Smooth muscle cell (in vitro differentiated cells): ENCODE measurements around the gene SELENOW. TPM values are rescaled to one million over a fixed set of nuclear protein-coding genes. Genes with fewer than 3 reads are reported as not detected.

ENCODE experiments used
- DNase-seq: peaks from one replicate; lab custom pipeline; 2025; ENCODE audit not compliant: unreplicated experiment; lab: John Stamatoyannopoulos, UW
- H2AFZ ChIP-seq: fragments of 200-600 bp; sonication (generic); 2 replicates; pipeline ENCODE4 v1.6.0; 2016; ENCODE audit warnings: antibody characterized with exemption, low read depth, mild to moderate bottlenecking
- H3F3A ChIP-seq: fragments of 200-600 bp; sonication (generic); 2 replicates; pipeline ENCODE4 v1.6.0; 2017; ENCODE audit warnings: antibody characterized with exemption, low read depth
- H3K27ac ChIP-seq: fragments of 200-600 bp; sonication (generic); 2 replicates; pipeline ENCODE4 v1.5.1; 2016; ENCODE audit warnings: low read depth, mild to moderate bottlenecking
- H3K27me3 ChIP-seq: fragments of 200-600 bp; sonication (generic); 2 replicates; pipeline ENCODE4 v1.6.1; 2016; ENCODE audit warnings: low read depth, mild to moderate bottlenecking
- H3K36me3 ChIP-seq: fragments of 200-600 bp; sonication (generic); 2 replicates; pipeline ENCODE4 v1.5.1; 2016; ENCODE audit warnings: low read depth
- H3K4me1 ChIP-seq: fragments of 200-600 bp; sonication (generic); 2 replicates; pipeline ENCODE4 v1.5.1; 2016; ENCODE audit warnings: low read depth
- H3K4me2 ChIP-seq: fragments of 200-600 bp; sonication (generic); 2 replicates; pipeline ENCODE4 v1.6.0; 2016; ENCODE audit warnings: mild to moderate bottlenecking
- H3K4me3 ChIP-seq: fragments of 200-600 bp; sonication (generic); 2 replicates; pipeline ENCODE4 v1.5.1; 2016; ENCODE audit warnings: mild to moderate bottlenecking
- H3K79me2 ChIP-seq: fragments of 200-600 bp; sonication (generic); 2 replicates; pipeline ENCODE4 v1.6.0; 2016; ENCODE audit warnings: low read depth, mild to moderate bottlenecking
- H3K9ac ChIP-seq: fragments of 200-600 bp; sonication (generic); 2 replicates; pipeline ENCODE4 v1.6.0; 2016; ENCODE audit warnings: low read depth
- H3K9me3 ChIP-seq: fragments of 200-600 bp; sonication (generic); replicated peaks from 2 replicates; pipeline ENCODE4 v1.5.1; 2016; ENCODE audit warnings: low read depth
- H4K20me1 ChIP-seq: fragments of 200-600 bp; sonication (generic); 2 replicates; pipeline ENCODE4 v1.6.0; 2016; ENCODE audit warnings: low read depth
- CTCF ChIP-seq: fragments of 200-600 bp; sonication (generic); IDR thresholded peaks from 2 replicates; pipeline ENCODE4 v1.5.1; 2017; ENCODE audit warnings: borderline replicate concordance, mild to moderate bottlenecking, antibody characterized with exemption; ENCODE audit not compliant: insufficient read depth, poor library complexity, severe bottlenecking
- WGBS: methylation state at CpG from one replicate; pipeline ENCODE4 v1.1.7; 2016; ENCODE audit warnings: low lambda C conversion rate; 5-methylcytosine and 5-hydroxymethylcytosine counted together
- polyA plus RNA-seq: library from polyadenylated mRNA; unstranded; fragments of >200 nt; fragmentation: Nextera tagmentation; extraction: Ambion mirVana; gene quantifications from 2 replicates; pipeline ENCODE4 v1.2.1, GENCODE V29; 2016
- total RNA-seq: library from RNA; depleted of rRNA; stranded (reverse); fragments of >200 nt; gene quantifications from 2 replicates; pipeline ENCODE4 v1.2.3, GENCODE V29; 2014

Gene SELENOW
- total and polyA plus RNA-seq, 2 experiments from 2014 or later, result 441 to 558 TPM

GRCh38 chr19:47819858-47820257 lies 41.4 kb downstream of the SELENOW start:
- no peaks in the 10 kb centered on the region for H3K36me3 ChIP-seq
- H3K4me1 ChIP-seq, result peaks cover 29% of the 10 kb centered on the region
- no peak overlapping the region for H3K4me2 ChIP-seq
- H3K9me3 ChIP-seq, result no peaks in the 10 kb centered on the region
- no peak overlapping the region for H3K4me3 ChIP-seq
- no peak overlapping the region for H3K9ac ChIP-seq
- H3K27me3 ChIP-seq, result no peaks in the 10 kb centered on the region
- no peaks in the 10 kb centered on the region for H3F3A ChIP-seq
- TF ChIP-seq CTCF, result no peak
- H4K20me1 ChIP-seq, result no peaks in the 10 kb centered on the region
- H3K79me2 ChIP-seq, result no peaks in the 10 kb centered on the region
- WGBS, result 33% methylated on average over 10 of the region's 10 CpGs
- no peak overlapping the region for H3K27ac ChIP-seq
- no peak overlapping the region for H2AFZ ChIP-seq
- DNase-seq, result no peak

DNA sequence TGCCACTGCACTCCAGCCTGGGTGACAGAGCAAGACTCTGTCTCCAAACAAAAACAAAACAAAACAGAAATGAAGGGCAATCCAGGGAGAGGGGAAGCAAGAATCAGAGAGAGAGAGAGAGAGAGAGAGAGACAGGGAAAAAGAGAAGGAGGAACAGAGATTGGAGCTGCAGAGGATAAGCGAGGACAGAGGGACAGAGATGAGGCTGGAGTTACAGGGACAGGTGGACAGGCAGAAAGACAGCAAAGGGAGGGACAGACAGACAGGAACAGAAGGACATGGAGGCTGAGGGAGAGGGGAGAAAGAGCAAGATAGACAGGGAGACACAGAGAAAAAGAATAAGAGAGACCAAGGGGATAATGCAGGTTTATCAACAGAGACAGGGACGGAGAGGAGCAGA lies 41.9 kb downstream of the SELENOW start:
- Histone ChIP-seq H3K36me3 (no peaks in the 10 kb centered on the region), H2AFZ (no peak overlapping the region), H3K27ac (no peak overlapping the region), H4K20me1 (no peaks in the 10 kb centered on the region), H3K4me3 (no peak overlapping the region), H3K9ac (no peak overlapping the region), H3K27me3 (no peaks in the 10 kb centered on the region), H3F3A (no peaks in the 10 kb centered on the region), H3K79me2 (no peaks in the 10 kb centered on the region), H3K4me2 (no peak overlapping the region), H3K4me1 (peaks cover 29% of the 10 kb centered on the region), H3K9me3 (no peaks in the 10 kb centered on the region)
- no peak for DNase-seq
- WGBS, result 89% methylated on average over 2 of the region's 2 CpGs
- no peak for TF ChIP-seq CTCF

GRCh38 chr19:47821460-47822020 lies 43.0 kb downstream of the SELENOW start, which contains the start of gene CRX:
CRX (plus strand) TSS chr19:47821937; CDS start chr19:47834444, 12,507 bp downstream.
- 65% methylated on average over 15 of the region's 15 CpGs for WGBS
- no peaks in the 10 kb centered on the region for H3F3A ChIP-seq
- TF ChIP-seq CTCF, result no peak

GRCh38 chr19:47824396-47824795 lies 45.9 kb downstream of the SELENOW start:
- H3F3A ChIP-seq, result no peaks in the 10 kb centered on the region
- TF ChIP-seq CTCF, result no peak
- H3K9ac ChIP-seq, result no peak overlapping the region
- no peak for DNase-seq
- H3K4me3 ChIP-seq, result no peak overlapping the region
- no peaks in the 10 kb centered on the region for H3K36me3 ChIP-seq
- no peaks in the 10 kb centered on the region for H4K20me1 ChIP-seq
- no peaks in the 10 kb centered on the region for H3K79me2 ChIP-seq
- 84% methylated on average over 6 of the region's 6 CpGs for WGBS
- H3K27me3 ChIP-seq, result no peaks in the 10 kb centered on the region
- peaks cover 26% of the 10 kb centered on the region for H3K4me1 ChIP-seq
- H3K4me2 ChIP-seq, result no peak overlapping the region
- no peak overlapping the region for H2AFZ ChIP-seq
- no peaks in the 10 kb centered on the region for H3K9me3 ChIP-seq
- no peak overlapping the region for H3K27ac ChIP-seq

More at GRCh38 chr19:47821460-47822020, 43.0 kb downstream of the SELENOW start, which contains the start of gene CRX:
- no peak within 1 kb of the TSS for H3K27ac ChIP-seq
- no peaks in the 10 kb centered on the region for H4K20me1 ChIP-seq
- H3K9me3 ChIP-seq, result no peaks in the 10 kb centered on the region
- no peaks in the 10 kb centered on the region for H3K79me2 ChIP-seq
- no peak within 1 kb of the TSS for H2AFZ ChIP-seq
- no peak within 1 kb of the TSS for H3K4me3 ChIP-seq
- no peak for DNase-seq
- no peak within 1 kb of the TSS for H3K4me2 ChIP-seq
- no peak within 1 kb of the TSS for H3K9ac ChIP-seq
- no peaks in the 10 kb centered on the region for H3K27me3 ChIP-seq
- no peaks in the 10 kb centered on the region for H3K36me3 ChIP-seq
- H3K4me1 ChIP-seq, result peaks cover 29% of the 10 kb centered on the region
